GM12878 (cell line): ENCODE data around the gene GPX7. TPM values are rescaled to one million over a fixed set of nuclear protein-coding genes. Genes with fewer than 3 reads are reported as not detected.
A peak's percentile ranks its signal among the peaks of the same experiment; 100 is the strongest.

Experiments
- EED ChIP-seq: sonication (generic); IDR thresholded peaks from 2 replicates; pipeline ENCODE4 v1.6.1; 2016; ENCODE audit warnings: antibody characterized with exemption, low read depth
- GATAD2B ChIP-seq: fragments of 450-650 bp; conservative IDR thresholded peaks from 2 replicates; pipeline ENCODE4 v1.6.1; 2017; ENCODE audit warnings: low read depth, mild to moderate bottlenecking, moderate library complexity
- NBN ChIP-seq: fragments of 450-650 bp; IDR thresholded peaks from 2 replicates; pipeline ENCODE4 v1.6.1; 2016
- POU2F2 ChIP-seq: IDR thresholded peaks from 3 replicates; pipeline ENCODE4 v1.6.1; 2011; ENCODE audit warnings: low read depth, mild to moderate bottlenecking, low read length, borderline replicate concordance
- polyA plus RNA-seq, 11 experiments: library from polyadenylated mRNA; depleted of rRNA in 4 of 11; unstranded in 6 of 11; stranded (reverse) in 5 of 11; fragments of >200 nt; fragmentation: Nextera tagmentation in 4 of 11; fragmentation: Illumina TruSeq in 1 of 11; extraction: Ambion mirVana in 4 of 11; extraction: Trizol in 1 of 11; gene quantifications; 1 replicate in 1 of 11; 2 replicates in 10 of 11; pipeline versions ENCODE4 v1.2.1 to v1.2.3, GENCODE V29; 2011 to 2016; ENCODE audit warnings: inconsistent platforms in 2 of 11, missing spikeins in 2 of 11, low read depth in 1 of 11
- total RNA-seq, 4 experiments: library from RNA; depleted of rRNA in 3 of 4; stranded (reverse); fragments of >200 nt in 3 of 4; fragmentation: Illumina TruSeq in 1 of 4; extraction: Trizol in 1 of 4; gene quantifications; 2 replicates each; pipeline versions ENCODE4 v1.2.1 to v1.2.3, GENCODE V29; 2013 to 2021
- TF ChIP-seq, protein P1 (sequence below): fragments of 450-650 bp; IDR thresholded peaks from 2 replicates; pipeline ENCODE4 v1.6.1; 2017; ENCODE audit warnings: antibody characterized with exemption, mild to moderate bottlenecking, moderate library complexity

The GPX7 gene
- total and polyA plus RNA-seq, 10 of the 15 experiments (the other 5 are each of a cell fraction or from before 2014, with no cell fraction given): 1.9 to 4.2 (median 2.5) TPM; not detected in 1

DNA sequence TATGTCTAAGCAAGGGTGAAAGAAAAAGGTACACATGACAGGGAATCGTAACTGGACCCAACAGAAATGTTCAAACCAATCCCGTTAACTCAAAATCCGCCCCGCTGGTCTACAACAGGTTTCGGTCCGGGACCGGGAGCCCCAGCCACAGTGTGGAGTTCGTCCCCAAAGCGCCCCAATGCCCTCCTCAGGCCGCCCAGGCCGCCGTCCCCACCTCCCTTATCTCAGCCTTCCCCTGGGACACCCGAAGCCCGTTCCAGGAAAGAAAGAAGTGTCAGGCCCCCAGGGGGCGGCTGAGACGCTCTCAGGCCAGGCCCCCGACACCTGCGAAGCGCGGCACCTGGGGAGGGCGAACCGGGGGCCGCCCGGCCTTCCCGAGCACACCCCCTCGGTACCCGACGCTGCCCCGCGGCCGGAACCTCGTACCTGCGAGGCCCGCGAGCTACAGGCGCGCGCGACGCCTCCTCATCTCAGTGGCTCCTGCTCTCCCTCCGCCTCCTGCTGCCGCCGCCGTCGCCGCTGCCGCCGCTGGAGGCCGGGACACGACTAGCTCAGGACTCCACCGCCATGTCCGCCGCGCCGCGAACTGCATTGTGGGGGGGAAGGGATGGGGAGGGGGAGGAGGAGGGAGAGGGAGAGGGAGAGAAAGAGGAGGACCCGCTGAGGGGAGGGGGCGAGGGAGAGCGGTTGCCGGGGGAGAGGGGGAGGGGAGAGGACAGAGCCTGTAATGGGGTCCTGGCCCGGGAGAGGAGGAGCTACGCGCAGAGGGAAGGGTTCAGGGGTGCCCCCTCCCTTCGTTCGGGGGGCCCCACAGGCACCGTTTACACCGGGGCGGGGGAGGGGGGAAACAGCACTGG lies 49.4 kb upstream of the GPX7 start, which contains the start of gene TUT4 (continued):
- TF ChIP-seq, protein P1, sequence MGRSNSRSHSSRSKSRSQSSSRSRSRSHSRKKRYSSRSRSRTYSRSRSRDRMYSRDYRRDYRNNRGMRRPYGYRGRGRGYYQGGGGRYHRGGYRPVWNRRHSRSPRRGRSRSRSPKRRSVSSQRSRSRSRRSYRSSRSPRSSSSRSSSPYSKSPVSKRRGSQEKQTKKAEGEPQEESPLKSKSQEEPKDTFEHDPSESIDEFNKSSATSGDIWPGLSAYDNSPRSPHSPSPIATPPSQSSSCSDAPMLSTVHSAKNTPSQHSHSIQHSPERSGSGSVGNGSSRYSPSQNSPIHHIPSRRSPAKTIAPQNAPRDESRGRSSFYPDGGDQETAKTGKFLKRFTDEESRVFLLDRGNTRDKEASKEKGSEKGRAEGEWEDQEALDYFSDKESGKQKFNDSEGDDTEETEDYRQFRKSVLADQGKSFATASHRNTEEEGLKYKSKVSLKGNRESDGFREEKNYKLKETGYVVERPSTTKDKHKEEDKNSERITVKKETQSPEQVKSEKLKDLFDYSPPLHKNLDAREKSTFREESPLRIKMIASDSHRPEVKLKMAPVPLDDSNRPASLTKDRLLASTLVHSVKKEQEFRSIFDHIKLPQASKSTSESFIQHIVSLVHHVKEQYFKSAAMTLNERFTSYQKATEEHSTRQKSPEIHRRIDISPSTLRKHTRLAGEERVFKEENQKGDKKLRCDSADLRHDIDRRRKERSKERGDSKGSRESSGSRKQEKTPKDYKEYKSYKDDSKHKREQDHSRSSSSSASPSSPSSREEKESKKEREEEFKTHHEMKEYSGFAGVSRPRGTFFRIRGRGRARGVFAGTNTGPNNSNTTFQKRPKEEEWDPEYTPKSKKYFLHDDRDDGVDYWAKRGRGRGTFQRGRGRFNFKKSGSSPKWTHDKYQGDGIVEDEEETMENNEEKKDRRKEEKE: no peak
- TF ChIP-seq NBN: no peak
- peak; percentile 87 for TF ChIP-seq GATAD2B
- TF ChIP-seq EED: 0 out of 2 replicates have a peak, but pooled peaks have one; percentile 7
- no peak for TF ChIP-seq POU2F2
